HCT116 (cell line): ENCODE measurements around the gene CLCF1.

Source experiments
- CTCF ChIP-seq, 3 experiments: fragments of 200-600 bp in 1 of 3; sonication (generic) in 1 of 3; IDR thresholded peaks in 2 of 3; conservative IDR thresholded peaks in 1 of 3; 2 replicates each; pipeline ENCODE4 v1.5.1; 2012 to 2017; ENCODE audit warnings: low read depth in 2 of 3, low read length in 2 of 3, antibody characterized with exemption in 1 of 3, borderline replicate concordance in 1 of 3, control low read depth in 1 of 3, mild to moderate bottlenecking in 1 of 3, mixed read lengths in 1 of 3, mixed run types in 1 of 3, moderate library complexity in 1 of 3; ENCODE audit not compliant: insufficient read depth in 1 of 3
- EGR1 ChIP-seq: IDR thresholded peaks from 2 replicates; pipeline ENCODE4 v1.6.1; 2012; ENCODE audit warnings: low read depth
- POLR2A ChIP-seq: IDR thresholded peaks from 2 replicates; pipeline ENCODE4 v1.7.0; 2011; ENCODE audit warnings: borderline replicate concordance; ENCODE audit not compliant: insufficient read depth, insufficient read length; ENCODE audit errors: extremely low read depth
- RAD21 ChIP-seq: IDR thresholded peaks from 2 replicates; pipeline ENCODE4 v1.6.1; 2012; ENCODE audit warnings: low read depth, mild to moderate bottlenecking
- TF ChIP-seq, protein P1 (sequence below): IDR thresholded peaks from 2 replicates; pipeline ENCODE4 v1.6.1; 2012; ENCODE audit warnings: low read depth
- TF ChIP-seq, protein P2 (sequence below): IDR thresholded peaks from 2 replicates; pipeline ENCODE4 v1.6.1; 2012

GRCh38 chr11:67316882-67317204 is 56.6 kb downstream of the CLCF1 start:
- TF ChIP-seq CTCF (IDR thresholded peaks at IDR 0.05 in 2 of 3, conservative IDR thresholded peaks at IDR 0.05 in 1 of 3; ENCODE audit: borderline replicate concordance in 1 of 3, insufficient read depth in 1 of 3, low read depth in 2 of 3, low read length in 2 of 3), result no peak
- no peak for TF ChIP-seq POLR2A
- TF ChIP-seq, protein P1, sequence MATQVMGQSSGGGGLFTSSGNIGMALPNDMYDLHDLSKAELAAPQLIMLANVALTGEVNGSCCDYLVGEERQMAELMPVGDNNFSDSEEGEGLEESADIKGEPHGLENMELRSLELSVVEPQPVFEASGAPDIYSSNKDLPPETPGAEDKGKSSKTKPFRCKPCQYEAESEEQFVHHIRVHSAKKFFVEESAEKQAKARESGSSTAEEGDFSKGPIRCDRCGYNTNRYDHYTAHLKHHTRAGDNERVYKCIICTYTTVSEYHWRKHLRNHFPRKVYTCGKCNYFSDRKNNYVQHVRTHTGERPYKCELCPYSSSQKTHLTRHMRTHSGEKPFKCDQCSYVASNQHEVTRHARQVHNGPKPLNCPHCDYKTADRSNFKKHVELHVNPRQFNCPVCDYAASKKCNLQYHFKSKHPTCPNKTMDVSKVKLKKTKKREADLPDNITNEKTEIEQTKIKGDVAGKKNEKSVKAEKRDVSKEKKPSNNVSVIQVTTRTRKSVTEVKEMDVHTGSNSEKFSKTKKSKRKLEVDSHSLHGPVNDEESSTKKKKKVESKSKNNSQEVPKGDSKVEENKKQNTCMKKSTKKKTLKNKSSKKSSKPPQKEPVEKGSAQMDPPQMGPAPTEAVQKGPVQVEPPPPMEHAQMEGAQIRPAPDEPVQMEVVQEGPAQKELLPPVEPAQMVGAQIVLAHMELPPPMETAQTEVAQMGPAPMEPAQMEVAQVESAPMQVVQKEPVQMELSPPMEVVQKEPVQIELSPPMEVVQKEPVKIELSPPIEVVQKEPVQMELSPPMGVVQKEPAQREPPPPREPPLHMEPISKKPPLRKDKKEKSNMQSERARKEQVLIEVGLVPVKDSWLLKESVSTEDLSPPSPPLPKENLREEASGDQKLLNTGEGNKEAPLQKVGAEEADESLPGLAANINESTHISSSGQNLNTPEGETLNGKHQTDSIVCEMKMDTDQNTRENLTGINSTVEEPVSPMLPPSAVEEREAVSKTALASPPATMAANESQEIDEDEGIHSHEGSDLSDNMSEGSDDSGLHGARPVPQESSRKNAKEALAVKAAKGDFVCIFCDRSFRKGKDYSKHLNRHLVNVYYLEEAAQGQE, result no peak
- TF ChIP-seq, protein P2, sequence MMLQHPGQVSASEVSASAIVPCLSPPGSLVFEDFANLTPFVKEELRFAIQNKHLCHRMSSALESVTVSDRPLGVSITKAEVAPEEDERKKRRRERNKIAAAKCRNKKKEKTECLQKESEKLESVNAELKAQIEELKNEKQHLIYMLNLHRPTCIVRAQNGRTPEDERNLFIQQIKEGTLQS, result no peak
- no peak; the same call in 1 of the 2 replicates for TF ChIP-seq EGR1
- TF ChIP-seq RAD21, result no peak
